Mucosa of gallbladder (tissue), 1 donor: ENCODE data around the gene RB1. TPM values are rescaled to one million over a fixed set of nuclear protein-coding genes. Genes with fewer than 3 reads are reported as not detected.
A peak's percentile ranks its signal among the peaks of the same experiment; 100 is the strongest.

Experiments used
- DNase-seq: peaks from one replicate; pipeline ENCODE4 v3.0.0-alpha.2; 2020; ENCODE audit warnings: low spot score
- total RNA-seq: library from RNA; stranded (reverse); gene quantifications from one replicate; pipeline ENCODE4 v1.2.1, GENCODE V29; 2021
- donor health status: DM: no; HTN: no; CAD: no.

RB1 gene
- total RNA-seq = 37.8 TPM

DNA sequence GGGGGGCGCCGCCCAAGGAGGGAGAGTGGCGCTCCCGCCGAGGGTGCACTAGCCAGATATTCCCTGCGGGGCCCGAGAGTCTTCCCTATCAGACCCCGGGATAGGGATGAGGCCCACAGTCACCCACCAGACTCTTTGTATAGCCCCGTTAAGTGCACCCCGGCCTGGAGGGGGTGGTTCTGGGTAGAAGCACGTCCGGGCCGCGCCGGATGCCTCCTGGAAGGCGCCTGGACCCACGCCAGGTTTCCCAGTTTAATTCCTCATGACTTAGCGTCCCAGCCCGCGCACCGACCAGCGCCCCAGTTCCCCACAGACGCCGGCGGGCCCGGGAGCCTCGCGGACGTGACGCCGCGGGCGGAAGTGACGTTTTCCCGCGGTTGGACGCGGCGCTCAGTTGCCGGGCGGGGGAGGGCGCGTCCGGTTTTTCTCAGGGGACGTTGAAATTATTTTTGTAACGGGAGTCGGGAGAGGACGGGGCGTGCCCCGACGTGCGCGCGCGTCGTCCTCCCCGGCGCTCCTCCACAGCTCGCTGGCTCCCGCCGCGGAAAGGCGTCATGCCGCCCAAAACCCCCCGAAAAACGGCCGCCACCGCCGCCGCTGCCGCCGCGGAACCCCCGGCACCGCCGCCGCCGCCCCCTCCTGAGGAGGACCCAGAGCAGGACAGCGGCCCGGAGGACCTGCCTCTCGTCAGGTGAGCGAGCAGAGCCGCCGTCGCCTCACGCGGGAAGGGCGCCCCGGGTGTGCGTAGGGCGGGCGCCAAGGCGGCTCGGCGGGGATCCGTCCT lies at the start of gene RB1:
TSS of gene RB1 (plus strand) at position 393 of the 784 bp plus-strand sequence. CDS start at position 555, 162 bp downstream.
- peak; percentile 90 for DNase-seq

DNA sequence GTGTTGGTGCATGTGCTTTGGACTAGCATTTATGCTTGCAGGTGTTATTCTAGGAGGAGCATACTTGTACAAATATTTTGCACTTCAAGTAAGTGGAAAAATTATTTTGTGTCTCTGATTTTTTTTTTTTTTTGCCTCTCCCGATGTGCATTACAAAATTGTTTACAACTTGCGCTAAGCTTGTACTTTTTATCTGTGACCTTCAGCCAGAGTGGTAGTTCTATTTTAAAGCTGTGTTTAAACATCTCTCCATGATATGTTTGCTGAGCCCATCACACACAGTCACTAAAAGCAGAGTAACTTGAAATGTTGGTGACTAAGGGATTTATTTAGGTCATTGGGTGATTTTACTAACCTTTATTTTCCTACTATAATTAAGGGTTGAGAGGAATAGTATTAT lies 49.7 kb upstream of the RB1 start:
- no peak for DNase-seq

DNA sequence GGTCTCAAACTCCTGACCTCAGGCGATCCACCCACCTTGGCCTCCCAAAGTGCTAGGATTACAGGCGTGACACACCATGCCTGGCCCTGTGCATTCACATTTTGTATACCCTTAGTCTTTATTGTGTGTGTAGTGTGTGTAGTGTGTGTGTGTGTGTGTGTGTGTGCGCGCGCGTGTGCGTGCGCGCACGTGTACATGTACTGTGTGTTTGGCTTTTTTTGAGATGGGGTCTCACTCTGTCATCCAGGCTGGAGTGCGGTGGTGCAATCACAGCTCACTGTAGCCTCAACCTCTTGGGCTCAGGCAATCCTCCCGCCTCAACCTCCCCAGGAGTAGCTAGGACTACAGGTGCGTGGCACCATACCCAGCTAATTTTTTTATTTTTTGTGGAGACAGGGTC lies 48.5 kb upstream of the RB1 start:
- no peak for DNase-seq

DNA sequence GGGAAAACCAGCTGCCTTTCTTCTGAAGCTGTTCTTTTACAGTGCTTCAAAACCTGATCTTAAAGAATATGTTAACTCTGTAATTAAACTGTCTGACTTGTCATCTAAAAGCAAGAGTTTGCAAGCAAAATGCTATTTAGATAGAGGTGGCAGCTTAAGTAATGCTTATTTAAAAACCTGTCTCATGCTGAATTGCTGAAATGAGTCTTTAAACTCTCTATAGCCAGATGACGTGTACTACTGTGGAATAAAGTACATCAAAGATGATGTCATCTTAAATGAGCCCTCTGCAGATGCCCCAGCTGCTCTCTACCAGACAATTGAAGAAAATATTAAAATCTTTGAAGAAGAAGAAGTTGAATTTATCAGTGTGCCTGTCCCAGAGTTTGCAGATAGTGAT lies 47.6 kb upstream of the RB1 start:
- no peak for DNase-seq

DNA sequence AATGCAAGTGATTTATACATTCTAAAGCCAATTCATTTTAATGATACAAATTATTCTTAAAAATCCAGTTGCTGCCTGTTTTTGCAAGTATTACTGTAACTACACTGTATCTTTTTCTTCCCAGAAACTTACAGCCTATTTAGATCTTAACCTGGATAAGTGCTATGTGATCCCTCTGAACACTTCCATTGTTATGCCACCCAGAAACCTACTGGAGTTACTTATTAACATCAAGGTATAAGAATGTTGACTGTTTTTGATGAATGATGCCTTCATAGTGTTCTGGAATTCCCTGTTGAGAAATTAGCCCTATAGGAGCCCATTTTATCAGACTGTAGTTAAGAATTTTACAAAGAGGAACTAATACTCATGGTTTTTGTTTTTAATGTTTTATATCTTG lies 45.5 kb upstream of the RB1 start:
- DNase-seq = no peak

DNA sequence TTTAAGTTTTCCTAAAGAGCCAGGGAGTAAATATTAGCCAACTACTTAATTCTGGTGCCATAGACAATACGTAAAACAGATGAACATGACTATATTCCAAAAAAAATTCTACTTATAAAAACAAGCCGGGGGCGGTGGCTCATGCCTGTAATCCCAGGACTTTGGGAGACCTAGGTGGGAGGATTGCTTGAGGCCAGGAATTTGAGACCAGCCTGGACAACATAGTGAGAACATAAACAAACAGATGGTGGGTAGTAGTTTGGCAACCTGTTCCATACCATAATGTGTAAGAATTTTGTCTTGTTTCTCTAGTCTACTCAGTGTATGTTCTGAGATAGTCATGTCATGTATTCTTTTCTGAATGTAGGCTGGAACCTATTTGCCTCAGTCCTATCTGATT lies 45.1 kb upstream of the RB1 start:
- no peak for DNase-seq

DNA sequence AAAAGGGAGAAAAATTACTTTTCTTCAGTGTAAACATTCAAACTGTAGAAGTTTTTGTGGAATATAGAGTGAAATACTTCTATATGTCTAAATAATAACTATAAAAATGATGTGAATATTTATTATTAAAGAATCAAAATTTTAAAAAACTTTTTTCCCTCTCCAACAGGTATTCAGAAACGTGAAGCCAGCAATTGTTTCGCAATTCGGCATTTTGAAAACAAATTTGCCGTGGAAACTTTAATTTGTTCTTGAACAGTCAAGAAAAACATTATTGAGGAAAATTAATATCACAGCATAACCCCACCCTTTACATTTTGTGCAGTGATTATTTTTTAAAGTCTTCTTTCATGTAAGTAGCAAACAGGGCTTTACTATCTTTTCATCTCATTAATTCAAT lies 42.6 kb upstream of the RB1 start:
- no peak for DNase-seq

DNA sequence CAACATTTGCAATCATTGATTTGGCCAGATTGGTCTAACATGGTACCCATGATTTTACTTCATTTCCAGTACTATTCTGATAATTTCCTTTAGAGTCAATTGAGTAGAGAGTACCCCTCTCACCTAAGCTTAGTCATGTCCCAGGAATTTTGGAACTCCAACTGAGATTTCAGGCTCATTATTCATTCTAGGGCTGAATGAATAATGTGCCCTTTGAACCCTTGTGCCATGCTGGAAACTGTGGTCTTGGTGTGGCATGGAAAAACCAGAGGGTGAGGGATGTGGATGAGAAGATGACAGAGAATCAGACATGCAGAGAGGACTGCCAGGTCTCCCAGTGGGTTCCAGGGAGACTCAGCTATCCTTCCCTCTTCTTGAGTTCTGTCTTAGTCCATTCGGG lies 40.4 kb upstream of the RB1 start:
- DNase-seq = no peak

DNA sequence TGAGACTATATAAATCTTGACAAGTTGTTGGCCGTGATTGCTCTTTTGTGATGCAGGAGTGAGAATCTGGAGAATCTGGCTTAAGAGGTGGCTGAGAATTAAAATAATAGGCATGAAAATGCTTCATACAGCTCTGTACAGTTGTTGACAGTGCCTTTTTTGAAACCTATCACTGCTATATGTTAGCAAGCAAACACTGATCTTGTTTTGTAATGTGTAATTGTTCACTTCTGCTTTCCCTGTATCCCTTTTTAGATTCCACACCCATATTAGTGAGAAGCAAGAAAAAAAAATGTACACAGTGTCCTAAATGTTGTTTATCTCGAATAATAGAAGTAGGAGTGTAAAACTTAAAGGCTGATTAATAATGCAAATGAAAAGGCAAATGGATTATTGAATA lies 39.5 kb upstream of the RB1 start:
- no peak for DNase-seq

DNA sequence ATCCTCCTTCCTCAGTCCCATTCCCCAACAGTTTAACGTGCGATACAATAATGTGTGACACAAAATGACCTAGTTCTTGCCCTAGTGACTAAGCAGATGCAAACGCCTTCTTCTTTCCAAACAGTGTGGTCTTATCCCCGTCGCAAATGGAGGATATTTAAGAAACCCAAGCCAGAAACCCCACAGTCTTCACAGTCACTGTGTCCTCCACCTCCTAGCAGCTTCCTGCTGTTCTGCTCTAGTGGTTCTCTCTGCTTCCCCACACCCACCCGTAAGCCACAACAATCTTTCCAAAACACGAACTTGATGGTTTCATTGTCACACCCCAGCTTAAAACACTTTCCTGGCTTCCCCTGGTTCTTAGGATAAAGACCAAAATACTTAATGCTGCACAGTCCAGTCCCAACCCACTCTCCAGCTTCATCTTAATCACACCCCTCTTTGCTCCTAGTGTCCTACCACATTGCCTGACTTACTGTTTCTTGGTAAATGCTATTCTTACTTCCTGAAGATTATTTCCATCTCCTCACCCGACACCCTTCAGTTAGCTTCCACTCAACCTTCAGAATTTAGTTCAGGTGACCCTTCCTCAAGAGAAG lies 38.2 kb upstream of the RB1 start:
- no peak for DNase-seq

DNA sequence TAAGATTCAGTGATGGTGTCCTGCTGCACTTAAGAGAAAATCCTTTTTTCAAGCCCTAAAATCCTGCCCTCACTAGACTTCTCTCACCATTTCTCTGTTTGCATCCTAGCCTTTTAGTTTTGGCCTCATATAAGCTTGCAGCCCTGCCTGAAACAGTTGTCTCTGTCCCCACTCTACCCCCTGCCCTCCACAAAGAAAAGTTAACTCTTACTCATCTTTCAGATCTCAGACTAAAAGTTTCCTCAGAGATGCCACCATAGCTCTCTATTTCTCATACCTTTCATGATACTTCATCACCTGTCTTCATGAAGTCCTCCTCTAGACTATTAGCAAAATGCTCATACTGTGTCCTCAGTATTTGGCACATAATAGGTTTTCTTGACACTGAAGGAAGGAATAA lies 37.4 kb upstream of the RB1 start:
- DNase-seq = no peak

DNA sequence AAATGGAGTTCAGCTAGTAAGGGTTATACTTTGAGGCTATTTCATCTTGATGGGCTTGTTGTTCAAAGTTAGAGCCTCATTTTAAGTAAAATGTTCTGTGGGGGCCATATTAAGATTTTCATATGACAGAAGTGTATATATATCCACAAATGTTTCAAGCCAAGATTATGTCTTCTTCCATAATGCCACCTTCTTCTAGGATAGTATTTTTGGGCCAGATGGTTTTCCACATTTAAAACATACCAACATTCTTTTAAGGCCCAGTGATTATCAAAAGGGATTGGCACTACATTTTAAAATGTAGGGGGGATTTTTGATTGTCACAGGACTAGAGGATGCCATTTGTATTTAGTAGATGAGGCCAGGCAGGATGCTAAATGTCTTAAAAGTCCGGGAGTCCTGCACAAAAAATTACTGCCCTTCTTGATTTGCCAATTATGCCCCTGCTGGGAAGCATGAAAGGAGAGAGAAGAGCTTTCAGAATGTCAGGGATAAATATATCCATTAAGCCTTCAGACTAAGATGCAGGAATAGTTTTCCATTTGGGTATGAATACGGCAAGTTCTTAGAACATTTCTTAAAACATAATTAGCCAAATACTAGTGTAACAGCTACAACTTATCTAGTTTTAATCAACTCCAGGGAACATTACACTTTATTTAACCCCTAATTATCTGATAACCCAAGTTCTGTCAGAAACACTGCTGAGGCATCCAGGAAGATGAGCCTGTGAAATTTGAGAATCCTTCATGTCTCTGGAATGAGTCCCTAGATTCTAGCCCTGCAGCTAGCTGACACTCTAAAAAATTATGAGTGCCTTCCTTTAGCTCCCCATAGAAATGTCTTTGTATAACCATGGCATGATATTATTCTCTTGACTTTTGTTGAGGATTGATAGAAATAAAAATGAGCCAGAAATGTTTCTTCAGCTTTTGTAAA lies 36.6 kb upstream of the RB1 start:
- no peak for DNase-seq

DNA sequence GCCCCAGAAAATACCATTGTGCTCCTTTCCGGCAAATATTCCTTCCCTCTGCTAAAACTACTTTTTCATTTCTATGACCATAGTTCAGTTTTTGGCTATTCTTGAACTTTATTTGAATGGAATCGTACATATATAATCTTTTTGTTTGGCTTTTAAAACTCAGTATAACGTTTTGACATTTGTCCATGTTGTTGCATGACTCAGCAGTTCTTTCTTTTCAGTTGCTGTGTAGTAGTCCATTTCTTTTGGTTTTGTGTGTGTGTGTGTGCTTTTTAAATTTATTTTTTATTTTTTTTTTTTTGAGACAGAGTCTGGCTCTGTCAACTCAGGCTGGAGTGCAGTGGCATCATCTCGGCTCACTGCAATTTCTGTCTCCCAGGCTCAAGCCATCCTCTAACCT lies 35.5 kb upstream of the RB1 start:
- DNase-seq = no peak

DNA sequence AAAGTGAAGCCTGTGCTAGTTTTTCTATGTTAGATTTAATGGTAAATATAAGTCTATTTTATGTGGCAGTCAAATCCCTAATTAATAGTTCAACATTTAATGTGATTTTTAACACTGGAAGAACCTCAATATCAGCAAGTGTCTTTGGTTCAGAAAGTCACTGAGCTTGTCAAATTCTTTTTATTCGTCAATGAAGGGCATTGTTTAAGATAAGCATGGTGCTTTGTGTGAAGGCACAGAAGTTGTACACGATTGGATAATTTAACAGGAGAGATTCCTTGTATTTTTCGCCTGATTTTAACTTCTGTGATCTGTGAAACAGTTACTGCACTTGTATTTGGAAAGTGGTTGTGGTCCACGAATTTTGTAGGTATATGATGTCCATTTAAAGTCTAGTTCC lies 30.2 kb upstream of the RB1 start:
- DNase-seq = no peak

DNA sequence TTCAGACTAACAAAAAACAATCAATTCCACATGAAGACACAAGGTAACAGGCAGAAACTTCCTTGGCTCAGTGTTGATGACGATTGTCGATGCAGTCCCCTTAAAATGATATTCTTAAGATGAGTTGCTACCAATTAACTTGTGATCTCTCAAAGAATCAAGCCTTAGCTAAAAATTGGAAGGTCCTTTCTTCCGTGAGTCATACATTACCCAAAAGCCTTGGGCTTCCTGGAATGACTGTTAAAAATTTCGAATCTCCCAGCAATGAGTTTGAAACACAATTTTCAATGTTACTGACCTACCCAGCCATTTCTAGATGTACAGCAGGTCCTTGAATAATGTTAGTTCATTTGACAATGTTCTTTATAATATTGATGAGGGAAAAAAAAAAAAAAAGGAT lies 28.0 kb upstream of the RB1 start:
- DNase-seq = no peak

DNA sequence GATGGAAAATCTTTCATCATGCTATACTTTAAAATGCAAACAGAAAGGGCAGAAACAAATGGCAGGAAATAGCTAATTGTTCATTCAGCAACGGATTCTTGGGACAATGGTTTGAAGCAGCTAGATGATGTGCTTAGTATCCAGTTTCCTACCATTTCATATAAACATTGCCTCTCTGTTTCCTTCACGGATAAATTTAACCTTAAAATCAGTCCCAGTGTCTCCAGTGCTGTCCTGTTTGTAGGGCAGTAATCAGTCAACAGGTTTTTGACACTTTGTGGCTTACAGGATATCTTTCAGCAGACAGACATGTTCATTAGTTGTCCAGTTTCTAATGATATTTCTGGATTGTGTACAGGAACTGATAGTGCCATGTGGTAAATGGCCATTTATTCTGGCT lies 24.7 kb upstream of the RB1 start:
- no peak for DNase-seq

DNA sequence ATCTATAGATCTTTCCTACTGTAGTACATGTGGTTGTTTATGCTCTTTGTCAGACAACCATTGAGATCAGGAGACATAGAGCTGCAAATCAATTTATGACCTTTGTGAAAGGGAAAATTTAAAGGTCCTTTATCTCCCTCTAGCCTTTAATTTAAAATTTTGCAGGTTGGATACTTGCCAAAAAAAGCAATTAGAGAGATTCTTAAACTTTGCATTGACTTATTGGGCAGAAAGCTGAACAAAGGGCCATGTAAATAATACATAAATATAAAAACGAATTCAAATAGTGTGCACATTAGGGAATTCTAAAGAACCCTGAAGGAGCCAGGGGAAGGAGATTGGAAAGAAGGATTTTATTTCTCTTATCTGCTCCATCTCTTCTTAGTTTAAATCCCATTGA lies 22.0 kb upstream of the RB1 start:
- no peak for DNase-seq

DNA sequence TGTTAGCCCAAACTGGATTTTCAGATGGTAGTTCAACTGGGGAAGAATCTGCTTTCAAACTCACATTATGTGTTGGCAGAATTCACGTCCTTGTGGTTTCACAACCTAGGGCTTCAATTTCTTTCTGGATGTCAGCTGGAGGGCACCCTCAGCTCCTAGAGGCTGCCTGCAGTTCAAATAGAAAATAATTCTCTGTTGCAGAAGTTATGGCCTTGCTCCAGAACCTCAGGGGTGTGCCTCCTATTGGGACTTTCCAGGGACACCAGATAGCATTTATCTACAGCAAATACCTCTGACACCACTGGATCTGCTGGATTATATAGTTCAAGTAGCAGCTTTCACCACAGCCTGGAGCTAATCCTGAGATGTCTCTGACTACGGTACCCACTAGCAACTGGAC lies 11.8 kb upstream of the RB1 start:
- DNase-seq = no peak

DNA sequence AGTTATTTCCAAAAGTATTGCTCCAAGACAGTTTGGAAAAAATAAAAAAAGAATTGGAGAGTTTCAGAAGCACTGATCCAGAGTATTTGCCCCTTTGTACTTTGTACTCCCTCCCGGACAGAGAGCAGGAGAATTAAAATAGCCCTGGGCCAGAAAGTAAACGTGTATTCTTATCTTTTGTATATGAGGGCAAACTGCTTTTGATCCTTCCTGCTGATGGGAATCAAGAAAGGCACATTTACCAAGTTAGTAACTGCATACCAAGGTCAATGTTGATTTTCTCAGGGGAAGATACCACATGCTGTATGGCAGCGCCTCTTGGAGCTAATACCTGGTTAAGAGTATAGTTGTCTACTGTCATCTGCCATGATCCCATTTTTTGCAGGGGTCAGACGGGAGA lies 10.9 kb upstream of the RB1 start:
- no peak for DNase-seq

DNA sequence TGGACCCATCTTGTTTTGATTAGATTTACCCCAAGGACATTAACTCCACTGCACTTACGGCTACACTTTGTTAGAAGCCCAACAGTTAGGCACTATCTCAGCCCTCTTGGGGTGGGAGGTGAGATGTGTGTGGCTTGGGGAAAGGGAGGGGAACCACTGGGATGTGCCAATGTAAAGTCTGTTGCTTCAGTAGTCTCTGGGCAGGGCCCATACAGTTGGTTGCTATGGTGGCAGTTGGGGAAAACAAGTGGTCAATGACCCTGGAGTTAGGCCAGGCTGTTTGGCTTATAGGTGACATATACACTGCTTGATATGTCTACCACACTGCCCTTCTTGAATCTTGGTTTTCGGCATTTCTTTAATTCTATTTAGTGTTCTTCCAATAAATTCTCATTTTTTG lies 8.9 kb upstream of the RB1 start:
- no peak for DNase-seq

DNA sequence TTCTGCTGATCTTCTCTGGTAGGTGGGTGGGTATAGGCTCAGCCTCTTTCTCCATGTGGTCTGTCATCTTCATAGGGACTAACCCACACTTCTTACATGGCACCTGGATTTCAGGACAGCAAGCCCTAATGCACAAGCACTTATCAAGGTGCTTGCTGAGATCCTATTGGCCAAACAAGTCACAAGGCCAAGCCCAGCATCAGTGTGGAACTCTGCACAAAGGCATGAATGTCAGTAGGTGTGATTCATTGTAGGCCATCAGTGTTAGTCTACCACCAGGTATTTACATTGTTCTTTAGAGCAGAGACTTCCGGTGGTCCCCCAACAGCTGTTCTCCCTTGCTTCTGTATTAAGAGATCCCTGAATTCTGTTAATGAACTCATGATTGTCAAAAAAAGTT lies 8.3 kb upstream of the RB1 start:
- DNase-seq = no peak

DNA sequence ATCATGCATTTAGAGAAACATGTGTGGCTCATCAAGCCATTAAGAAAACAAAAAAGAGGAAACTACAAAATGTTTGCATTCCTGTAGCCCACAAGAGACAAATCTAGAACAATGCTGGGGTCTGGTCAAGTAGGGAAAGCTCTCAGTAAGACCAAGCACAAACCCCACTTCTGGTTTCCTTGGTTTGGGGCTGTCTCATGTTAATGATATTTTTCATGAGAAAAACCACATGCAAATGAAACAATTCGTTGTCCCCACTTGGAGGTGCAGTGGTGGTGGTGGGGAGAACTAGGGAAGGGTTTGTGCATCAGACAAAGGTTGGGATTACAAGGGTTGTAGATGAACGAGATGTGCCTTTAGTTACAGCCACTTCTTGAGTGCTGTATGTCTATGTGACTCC lies 7.0 kb upstream of the RB1 start:
- no peak for DNase-seq
